HepG2 (cell line): Measurements from ENCODE around the gene GALNT18. TPM values are rescaled to one million over a fixed set of nuclear protein-coding genes. Genes with fewer than 3 reads are reported as not detected.

Source experiments
- ATAC-seq: fragments of 200-7000 bp; cut with Tn5 transposase; 3 replicates; pipeline ENCODE4 v1.9.1; 2020; ENCODE audit warnings: mild to moderate bottlenecking, moderate library complexity
- BruUV-seq: library from RNA; stranded (reverse); fragments of 400-500 nt; replicated peaks from 2 replicates; lab custom pipeline; 2021; lab: Mats Ljungman, UMichigan
- CTCF ChIA-PET: fragments of 300-600 bp; formaldehyde crosslinking; extraction: SDS; loops from one replicate; lab custom pipeline; 2021; ENCODE audit warnings: low total read pairs, inconsistent platforms, low intra/inter-chr PET ratio; lab: Yijun Ruan, JAX
- POLR2A ChIA-PET: fragments of 350-600 bp; sonication (Branson Sonifier 250); formaldehyde crosslinking; loops from one replicate; lab custom pipeline; 2020; ENCODE audit warnings: antibody characterized with exemption, inconsistent platforms; lab: Yijun Ruan, JAX
- DNase-seq: peaks from one replicate; pipeline ENCODE4 v3.0.0-alpha.2; 2015; ENCODE audit warnings: low spot score
- FAIRE-seq: peaks from 3 replicates; lab custom pipeline; 2011; peaks lifted over from hg19 to GRCh38; lab: Jason Lieb, UNC
- H2AFZ ChIP-seq: one replicate; pipeline ENCODE4 v1.6.1; 2011; ENCODE audit warnings: low read length, inconsistent platforms
- H3K27ac ChIP-seq: fragments of 300-600 bp; 3 replicates; pipeline ENCODE4 v1.8.0; 2011; ENCODE audit warnings: mixed run types, mild to moderate bottlenecking, mixed read lengths, low read length, inconsistent platforms; ENCODE audit not compliant: insufficient read depth; ENCODE audit errors: extremely low read length
- H3K27me3 ChIP-seq, 2 experiments: fragments of 200-600 bp in 1 of 2; 2 replicates in 1 of 2; 3 replicates in 1 of 2; pipeline versions ENCODE4 v1.6.0 to v1.8.0; 2011; ENCODE audit warnings: low read length in 2 of 2, mild to moderate bottlenecking in 2 of 2, moderate library complexity in 2 of 2, inconsistent platforms in 1 of 2; ENCODE audit not compliant: insufficient read depth in 2 of 2, control insufficient read depth in 1 of 2
- H3K36me3 ChIP-seq, 2 experiments: fragments of 200-600 bp in 1 of 2; replicated peaks in 1 of 2; 2 replicates in 1 of 2; 3 replicates in 1 of 2; pipeline versions ENCODE4 v1.5.1 to v1.8.0; 2011; ENCODE audit warnings: low read length in 2 of 2, inconsistent platforms in 1 of 2; ENCODE audit not compliant: insufficient read depth in 2 of 2, control insufficient read depth in 1 of 2
- H3K4me1 ChIP-seq: 2 replicates; pipeline ENCODE4 v1.5.1; 2012; ENCODE audit warnings: low read length, inconsistent platforms; ENCODE audit not compliant: insufficient read depth
- H3K4me2 ChIP-seq: 2 replicates; pipeline ENCODE4 v1.6.0; 2011; ENCODE audit warnings: low read depth, low read length, inconsistent platforms
- H3K4me3 ChIP-seq, 3 experiments: fragments of 200-600 bp in 1 of 3; sonication (generic), shearing (Covaris generic) in 1 of 3; replicated peaks in 1 of 3; 2 replicates each; pipeline ENCODE4 v1.5.1; 2011 to 2016; ENCODE audit warnings: low read length in 3 of 3, inconsistent platforms in 2 of 3, low read depth in 2 of 3, mild to moderate bottlenecking in 2 of 3, control low read depth in 1 of 3, mixed read lengths in 1 of 3; ENCODE audit not compliant: insufficient read depth in 1 of 3
- H3K79me2 ChIP-seq: one replicate; pipeline ENCODE4 v1.6.1; 2011; ENCODE audit warnings: low read length, inconsistent platforms; ENCODE audit not compliant: insufficient read depth
- H3K9ac ChIP-seq: 2 replicates; pipeline ENCODE4 v1.6.0; 2011; ENCODE audit warnings: mild to moderate bottlenecking, low read depth, low read length, inconsistent platforms; ENCODE audit not compliant: insufficient read depth
- H3K9me3 ChIP-seq: 2 replicates; pipeline ENCODE4 v1.5.1; 2012; ENCODE audit warnings: mild to moderate bottlenecking, low read length
- H4K20me1 ChIP-seq: 2 replicates; pipeline ENCODE4 v1.6.0; 2011; ENCODE audit warnings: inconsistent platforms, mild to moderate bottlenecking, low read length, moderate library complexity; ENCODE audit not compliant: insufficient read depth
- JUNB ChIP-seq: sonication (generic); formaldehyde crosslinking; IDR thresholded peaks from 2 replicates; pipeline ENCODE4 v1.8.0; 2022; ENCODE audit warnings: missing genetic modification reagents, mild to moderate bottlenecking, borderline replicate concordance
- KDM6A ChIP-seq: IDR thresholded peaks from 2 replicates; pipeline ENCODE4 v1.6.1; 2016; ENCODE audit warnings: low read depth
- KMT2A ChIP-seq: sonication (generic); formaldehyde crosslinking; IDR thresholded peaks from 2 replicates; pipeline ENCODE4 v1.4.0; 2020; ENCODE audit warnings: missing genetic modification reagents
- PHF8 ChIP-seq: sonication (generic); formaldehyde crosslinking; IDR thresholded peaks from 2 replicates; pipeline ENCODE4 v1.5.0; 2020; ENCODE audit warnings: missing genetic modification reagents
- RCOR2 ChIP-seq: IDR thresholded peaks from 2 replicates; pipeline ENCODE4 v1.6.1; 2016; ENCODE audit warnings: missing biosample characterization, missing genetic modification reagents
- ZNF557 ChIP-seq: sonication (generic); formaldehyde crosslinking; IDR thresholded peaks from 2 replicates; pipeline ENCODE4 v1.4.0; 2020; ENCODE audit warnings: missing genetic modification reagents
- ZNF572 ChIP-seq: sonication (generic); formaldehyde crosslinking; IDR thresholded peaks from 2 replicates; pipeline ENCODE4 v1.5.1; 2020; ENCODE audit warnings: mild to moderate bottlenecking, missing genetic modification reagents
- WGBS: methylation state at CpG from one replicate; pipeline ENCODE4 v1.1.6; 2017; ENCODE audit warnings: low lambda C conversion rate; 5-methylcytosine and 5-hydroxymethylcytosine counted together
- in situ Hi-C: cut with HindIII; loops from 2 replicates; pipeline ENCODE4 v1.10.0; 2017; ENCODE audit warnings: low pct_unique_long_range_greater_than_20kb; ENCODE audit not compliant: extremely low pct_ligation_motif_present
- intact Hi-C: fragments of 100-400 bp; cut with micrococcal nuclease; formaldehyde crosslinking; loops from one replicate; pipeline ENCODE4 v1.10.0; 2022; ENCODE audit not compliant: unreplicated experiment
- polyA plus RNA-seq, 8 experiments: library from polyadenylated mRNA; depleted of rRNA in 3 of 8; stranded (reverse) in 7 of 8; unstranded in 1 of 8; fragments of >200 nt; fragmentation: Illumina TruSeq in 4 of 8; extraction: Trizol in 4 of 8; gene quantifications; 2 replicates each; pipeline versions ENCODE4 v1.2.1 to v1.2.3, GENCODE V29; 2011 to 2016; ENCODE audit warnings: low read depth in 4 of 8, missing spikeins in 1 of 8, mixed read lengths in 1 of 8; ENCODE audit not compliant: insufficient read depth in 1 of 8
- total RNA-seq, 5 experiments: library from RNA; depleted of rRNA; stranded (reverse); fragments of >200 nt; fragmentation: Illumina TruSeq; extraction: Trizol; gene quantifications; 2 replicates each; pipeline ENCODE4 v1.2.3, GENCODE V29; 2016; ENCODE audit warnings: low read depth in 1 of 5
- TF ChIP-seq, protein P1 (sequence below): IDR thresholded peaks from 2 replicates; pipeline ENCODE4 v1.4.0; 2020; ENCODE audit warnings: mild to moderate bottlenecking, missing genetic modification reagents

The GALNT18 gene
- total and polyA plus RNA-seq, 2 of the 13 experiments (the other 11 are each of a cell fraction or from before 2014, with no cell fraction given), result 0.11 TPM; not detected in 1

DNA sequence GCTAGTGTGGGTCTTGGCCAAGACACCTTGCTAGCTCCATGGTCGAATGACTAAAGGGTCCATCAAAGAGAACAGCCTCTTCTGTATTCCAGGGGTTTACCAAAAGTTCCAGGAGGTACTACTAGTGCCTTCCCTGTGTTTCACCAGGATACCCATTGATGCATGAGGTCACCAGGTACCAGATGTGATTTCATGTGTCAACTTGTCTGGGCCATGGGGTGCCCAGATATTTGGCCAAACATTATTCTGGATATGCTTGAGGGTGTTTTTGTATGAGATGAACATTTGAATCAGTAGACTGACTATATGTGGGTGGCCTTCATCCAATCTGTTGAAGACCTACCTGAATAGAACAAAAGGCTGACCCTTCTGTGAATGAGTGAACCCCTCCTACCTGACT, 92.8 kb downstream of the GALNT18 start:
- Histone ChIP-seq H3K4me2 (no peak overlapping the region), H4K20me1 (no peaks in the 10 kb centered on the region), H3K27ac (no peak overlapping the region), H3K36me3 (no peaks in the 10 kb centered on the region), H3K9me3 (no peaks in the 10 kb centered on the region), H3K9ac (no peak overlapping the region), H3K4me3 (no peak overlapping the region), H3K27me3 (peaks cover 0 to 1% of the 10 kb centered on the region in 2 experiments; a peak in 1 of 5 replicates), H3K79me2 (no peaks in the 10 kb centered on the region), H2AFZ (no peak overlapping the region), H3K4me1 (no peaks in the 10 kb centered on the region)
- no peak for ATAC-seq
- no peak for DNase-seq
- intact Hi-C loops (no loop called here), in situ Hi-C loops (no loop called here)
- POLR2A ChIA-PET, result no interaction called here
- FAIRE-seq, result no peak
- CTCF ChIA-PET, result no interaction called here
- BruUV-seq, result no TSS peak
- no peak for TF ChIP-seq PHF8 (CRISPR knock-in tag)
- TF ChIP-seq ZNF557 (CRISPR knock-in tag), result no peak
- no peak for TF ChIP-seq JUNB (CRISPR knock-in tag)
- no peak for TF ChIP-seq RCOR2 (CRISPR knock-in tag)
- TF ChIP-seq KMT2A (CRISPR knock-in tag), result no peak
- TF ChIP-seq, protein P1, sequence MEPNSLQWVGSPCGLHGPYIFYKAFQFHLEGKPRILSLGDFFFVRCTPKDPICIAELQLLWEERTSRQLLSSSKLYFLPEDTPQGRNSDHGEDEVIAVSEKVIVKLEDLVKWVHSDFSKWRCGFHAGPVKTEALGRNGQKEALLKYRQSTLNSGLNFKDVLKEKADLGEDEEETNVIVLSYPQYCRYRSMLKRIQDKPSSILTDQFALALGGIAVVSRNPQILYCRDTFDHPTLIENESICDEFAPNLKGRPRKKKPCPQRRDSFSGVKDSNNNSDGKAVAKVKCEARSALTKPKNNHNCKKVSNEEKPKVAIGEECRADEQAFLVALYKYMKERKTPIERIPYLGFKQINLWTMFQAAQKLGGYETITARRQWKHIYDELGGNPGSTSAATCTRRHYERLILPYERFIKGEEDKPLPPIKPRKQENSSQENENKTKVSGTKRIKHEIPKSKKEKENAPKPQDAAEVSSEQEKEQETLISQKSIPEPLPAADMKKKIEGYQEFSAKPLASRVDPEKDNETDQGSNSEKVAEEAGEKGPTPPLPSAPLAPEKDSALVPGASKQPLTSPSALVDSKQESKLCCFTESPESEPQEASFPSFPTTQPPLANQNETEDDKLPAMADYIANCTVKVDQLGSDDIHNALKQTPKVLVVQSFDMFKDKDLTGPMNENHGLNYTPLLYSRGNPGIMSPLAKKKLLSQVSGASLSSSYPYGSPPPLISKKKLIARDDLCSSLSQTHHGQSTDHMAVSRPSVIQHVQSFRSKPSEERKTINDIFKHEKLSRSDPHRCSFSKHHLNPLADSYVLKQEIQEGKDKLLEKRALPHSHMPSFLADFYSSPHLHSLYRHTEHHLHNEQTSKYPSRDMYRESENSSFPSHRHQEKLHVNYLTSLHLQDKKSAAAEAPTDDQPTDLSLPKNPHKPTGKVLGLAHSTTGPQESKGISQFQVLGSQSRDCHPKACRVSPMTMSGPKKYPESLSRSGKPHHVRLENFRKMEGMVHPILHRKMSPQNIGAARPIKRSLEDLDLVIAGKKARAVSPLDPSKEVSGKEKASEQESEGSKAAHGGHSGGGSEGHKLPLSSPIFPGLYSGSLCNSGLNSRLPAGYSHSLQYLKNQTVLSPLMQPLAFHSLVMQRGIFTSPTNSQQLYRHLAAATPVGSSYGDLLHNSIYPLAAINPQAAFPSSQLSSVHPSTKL (CRISPR knock-in tag), result no peak
- no peak for TF ChIP-seq ZNF572 (CRISPR knock-in tag)
- TF ChIP-seq KDM6A, result no peak
- 0% methylated on average over 1 of the region's 1 CpG for WGBS
